Hair follicle dermal papilla cell (primary cell): ENCODE data around the gene CRYBA1. TPM values are rescaled to one million over a fixed set of nuclear protein-coding genes. Genes with fewer than 3 reads are reported as not detected.

Source experiments
- total RNA-seq: library from RNA; depleted of rRNA; stranded (reverse); fragments of >200 nt; gene quantifications from 2 replicates; pipeline ENCODE4 v1.2.3, GENCODE V29; 2012

CRYBA1 gene, protein sequence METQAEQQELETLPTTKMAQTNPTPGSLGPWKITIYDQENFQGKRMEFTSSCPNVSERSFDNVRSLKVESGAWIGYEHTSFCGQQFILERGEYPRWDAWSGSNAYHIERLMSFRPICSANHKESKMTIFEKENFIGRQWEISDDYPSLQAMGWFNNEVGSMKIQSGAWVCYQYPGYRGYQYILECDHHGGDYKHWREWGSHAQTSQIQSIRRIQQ
- 0.32 and 0.97 TPM in 2 replicates for total RNA-seq

GRCh38 chr17:29246628-29247027 is at the start of gene CRYBA1:
CRYBA1 (plus strand) TSS chr17:29246859; CDS start chr17:29246864, 5 bp downstream.

DNA sequence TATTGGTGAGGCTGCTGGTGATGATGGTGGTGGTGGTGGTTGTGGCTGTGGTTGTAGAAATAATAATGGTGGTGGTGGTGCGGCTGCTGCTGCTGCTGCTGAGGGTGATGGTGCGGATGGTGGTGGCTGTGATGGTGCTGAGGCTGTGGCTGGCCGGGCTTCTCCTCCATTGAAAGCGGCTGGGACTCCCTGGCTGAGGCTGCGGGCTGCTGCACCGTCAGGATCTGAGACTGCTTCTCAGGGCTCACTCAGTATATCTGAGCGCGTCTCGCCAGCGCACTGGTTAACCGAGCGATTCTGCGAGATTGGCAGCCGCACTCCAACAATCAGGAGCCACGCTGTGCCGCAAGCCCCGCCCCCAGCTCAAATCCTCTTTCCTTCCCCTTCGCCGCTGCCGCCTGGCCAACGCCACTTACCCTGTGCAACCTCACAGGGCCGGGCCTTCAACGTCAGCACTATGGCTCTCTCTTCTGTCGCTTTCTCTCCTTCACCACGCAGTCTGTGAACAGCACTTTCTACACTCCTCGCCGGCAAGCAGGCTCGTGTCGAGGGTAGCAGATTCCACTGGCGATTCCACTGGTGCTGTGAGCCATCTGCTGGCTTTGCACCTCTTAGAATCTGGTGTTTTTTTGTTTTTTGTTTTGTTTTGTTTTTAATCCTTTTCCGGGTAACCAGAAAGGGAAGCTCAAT is 47.4 kb downstream of the CRYBA1 start, which contains the start of gene NUFIP2:
NUFIP2 (minus strand) TSS at position 259 of the 690 bp plus-strand sequence; CDS start at position 170, 89 bp downstream.

Other genes starting within 250 kb of the CRYBA1 start
- not detected in 2 replicates for gene SEZ6, start 240.8 kb upstream of the CRYBA1 start, total RNA-seq
- 2.6 and 3.4 TPM in 2 replicates for gene PIPOX, start 203.7 kb upstream of the CRYBA1 start, total RNA-seq
- 85.0 and 120 TPM in 2 replicates for gene MYO18A, start 66.5 kb upstream of the CRYBA1 start, total RNA-seq
- 59.1 and 69.6 TPM in 2 replicates for gene NUFIP2, start 47.3 kb downstream of the CRYBA1 start, total RNA-seq
- gene TAOK1, start 143.5 kb downstream of the CRYBA1 start, total RNA-seq = 62.4 and 74.6 TPM in 2 replicates